RWPE2 (cell line): ENCODE results near the gene ENTREP3.
A peak's percentile ranks its signal among the peaks of the same experiment; 100 is the strongest.
"Not testable (repeated sequence)": the region's sequence is repeated elsewhere in the genome, so short reads cannot be mapped to it uniquely, and the experiment has no call there.

Experiments
- ATAC-seq: fragments of 200-7000 bp; cut with Tn5 transposase; 3 replicates; pipeline ENCODE4 v1.9.1; 2021; ENCODE audit warnings: low read depth
- DNase-seq: peaks from one replicate; pipeline ENCODE4 v3.0.0-alpha.2; 2020; ENCODE audit warnings: low spot score
- H3K27ac ChIP-seq: fragments of 450-650 bp; 2 replicates; pipeline ENCODE4 v1.5.1; 2017; ENCODE audit warnings: mild to moderate bottlenecking; ENCODE audit not compliant: poor library complexity, severe bottlenecking
- H3K27me3 ChIP-seq: fragments of 250-450 bp; sonication (Bioruptor Pico); 2 replicates; pipeline ENCODE4 v1.5.1; 2021; ENCODE audit warnings: mild to moderate bottlenecking, moderate library complexity; ENCODE audit not compliant: insufficient read depth, poor library complexity, severe bottlenecking
- H3K36me3 ChIP-seq: fragments of 250-450 bp; sonication (Bioruptor Pico); 2 replicates; pipeline ENCODE4 v1.5.1; 2020; ENCODE audit warnings: low read depth, mild to moderate bottlenecking, moderate library complexity
- H3K4me1 ChIP-seq: fragments of 250-450 bp; sonication (Bioruptor Pico); 2 replicates; pipeline ENCODE4 v1.5.1; 2021; ENCODE audit warnings: mild to moderate bottlenecking, moderate library complexity; ENCODE audit not compliant: insufficient read depth, poor library complexity, severe bottlenecking
- H3K4me3 ChIP-seq: fragments of 250-450 bp; sonication (Bioruptor Pico); 2 replicates; pipeline ENCODE4 v1.5.1; 2021; ENCODE audit warnings: mild to moderate bottlenecking, moderate library complexity; ENCODE audit not compliant: severe bottlenecking
- H3K9me3 ChIP-seq: fragments of 250-450 bp; sonication (Bioruptor Pico); 2 replicates; pipeline ENCODE4 v1.5.1; 2021; ENCODE audit warnings: mild to moderate bottlenecking, moderate library complexity; ENCODE audit not compliant: severe bottlenecking
- CTCF ChIP-seq: fragments of 450-650 bp; IDR thresholded peaks from one replicate; pipeline ENCODE4 v1.5.1; 2017; ENCODE audit warnings: mild to moderate bottlenecking, moderate library complexity; ENCODE audit not compliant: poor library complexity, severe bottlenecking

ENTREP3 gene

GRCh38 chr1:155228096-155228427, 27.2 kb downstream of the ENTREP3 start:
- Histone ChIP-seq H3K9me3 (no peaks in the 10 kb centered on the region), H3K4me1 (peaks cover 19% of the 10 kb centered on the region), H3K4me3 (peak overlapping the region; percentile 45), H3K27me3 (no peaks in the 10 kb centered on the region), H3K27ac (peak overlapping the region; percentile 73), H3K36me3 (no peaks in the 10 kb centered on the region; the same call in 1 of the 2 replicates)
- TF ChIP-seq CTCF: no peak
- DNase-seq: no peak
- ATAC-seq: no peak

- H3K9me3 ChIP-seq: no peaks in the 10 kb centered on the region
- H3K27me3 ChIP-seq: no peaks in the 10 kb centered on the region
- H3K36me3 ChIP-seq: no peaks in the 10 kb centered on the region; the same call in 1 of the 2 replicates
- peaks cover 19% of the 10 kb centered on the region for H3K4me1 ChIP-seq
- H3K27ac ChIP-seq: peak overlapping the region; percentile 73
- ATAC-seq (peak; percentile 96), DNase-seq (peak; percentile 99)
- TF ChIP-seq CTCF: no peak
- peak overlapping the region; percentile 45 for H3K4me3 ChIP-seq
Observed at GRCh38 chr1:155227261-155228095, 27.8 kb downstream of the ENTREP3 start.

GRCh38 chr1:155226910-155227260, 28.4 kb downstream of the ENTREP3 start:
- Histone ChIP-seq H3K4me3 (peak overlapping the region; percentile 45), H3K9me3 (no peaks in the 10 kb centered on the region), H3K36me3 (no peaks in the 10 kb centered on the region; the same call in 1 of the 2 replicates), H3K27me3 (no peaks in the 10 kb centered on the region), H3K4me1 (peaks cover 19% of the 10 kb centered on the region), H3K27ac (peak overlapping the region; percentile 73)
- DNase-seq: no peak
- TF ChIP-seq CTCF: peak; percentile 52
- ATAC-seq: peak; percentile 24; the same call in 2 of the 3 replicates

- H3K27ac ChIP-seq: peak overlapping the region; percentile 73
- H3K4me3 ChIP-seq: peak overlapping the region; percentile 45
- TF ChIP-seq CTCF: peak; percentile 76
- H3K36me3 ChIP-seq: no peaks in the 10 kb centered on the region; the same call in 1 of the 2 replicates
- ATAC-seq: peak; percentile 29
- H3K4me1 ChIP-seq: peaks cover 19% of the 10 kb centered on the region
- DNase-seq: no peak
- no peaks in the 10 kb centered on the region for H3K9me3 ChIP-seq
- no peaks in the 10 kb centered on the region for H3K27me3 ChIP-seq
Observed at GRCh38 chr1:155226188-155226909, 28.9 kb downstream of the ENTREP3 start.

GRCh38 chr1:155225404-155225759, 29.9 kb downstream of the ENTREP3 start:
- H3K4me1 ChIP-seq: peaks cover 19% of the 10 kb centered on the region
- peak overlapping the region; percentile 73 for H3K27ac ChIP-seq
- not testable (repeated sequence) for H3K36me3 ChIP-seq, ATAC-seq, H3K27me3 ChIP-seq, H3K9me3 ChIP-seq, DNase-seq, H3K4me3 ChIP-seq
